ENCODE results near the gene JMJD1C. TPM values are rescaled to one million over a fixed set of nuclear protein-coding genes. Genes with fewer than 3 reads are reported as not detected.

The JMJD1C gene
- total RNA-seq, 4 donors from 2014 or later, result 76.2 to 150 (median 101) TPM

DNA sequence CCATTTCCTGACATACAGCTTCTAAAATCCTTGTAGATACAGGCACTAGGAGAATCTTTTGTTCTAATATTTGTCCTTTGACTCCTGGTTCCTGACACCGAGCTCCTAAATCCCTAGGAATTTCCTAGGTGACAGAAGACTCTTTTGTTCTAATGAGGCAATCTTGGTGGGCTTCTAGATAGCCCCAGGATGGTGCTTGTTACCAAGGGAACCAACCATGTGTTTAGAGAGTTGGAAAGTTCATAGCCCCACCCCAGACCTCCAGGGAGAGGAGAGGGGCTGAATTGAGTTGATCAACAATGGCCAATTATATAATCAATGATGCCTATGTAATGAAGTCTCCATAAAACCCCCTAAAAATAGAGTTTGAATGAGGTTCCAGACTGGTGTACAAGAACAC, 145.1 kb downstream of the JMJD1C start:
- ATAC-seq, result no peak
- Histone ChIP-seq H3K9me3 (no peaks in the 10 kb centered on the region), H3K27me3 (no peaks in the 10 kb centered on the region), H3K36me3 (no peaks in the 10 kb centered on the region), H3K4me1 (no peaks in the 10 kb centered on the region), H3K27ac (no peak overlapping the region), H3K4me3 (no peak overlapping the region)
- TF ChIP-seq POLR2AphosphoS5 (IDR thresholded peaks at IDR 0.05), result no peak
- TF ChIP-seq, protein P1, sequence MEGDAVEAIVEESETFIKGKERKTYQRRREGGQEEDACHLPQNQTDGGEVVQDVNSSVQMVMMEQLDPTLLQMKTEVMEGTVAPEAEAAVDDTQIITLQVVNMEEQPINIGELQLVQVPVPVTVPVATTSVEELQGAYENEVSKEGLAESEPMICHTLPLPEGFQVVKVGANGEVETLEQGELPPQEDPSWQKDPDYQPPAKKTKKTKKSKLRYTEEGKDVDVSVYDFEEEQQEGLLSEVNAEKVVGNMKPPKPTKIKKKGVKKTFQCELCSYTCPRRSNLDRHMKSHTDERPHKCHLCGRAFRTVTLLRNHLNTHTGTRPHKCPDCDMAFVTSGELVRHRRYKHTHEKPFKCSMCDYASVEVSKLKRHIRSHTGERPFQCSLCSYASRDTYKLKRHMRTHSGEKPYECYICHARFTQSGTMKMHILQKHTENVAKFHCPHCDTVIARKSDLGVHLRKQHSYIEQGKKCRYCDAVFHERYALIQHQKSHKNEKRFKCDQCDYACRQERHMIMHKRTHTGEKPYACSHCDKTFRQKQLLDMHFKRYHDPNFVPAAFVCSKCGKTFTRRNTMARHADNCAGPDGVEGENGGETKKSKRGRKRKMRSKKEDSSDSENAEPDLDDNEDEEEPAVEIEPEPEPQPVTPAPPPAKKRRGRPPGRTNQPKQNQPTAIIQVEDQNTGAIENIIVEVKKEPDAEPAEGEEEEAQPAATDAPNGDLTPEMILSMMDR (IDR thresholded peaks at IDR 0.05), result no peak
- TF ChIP-seq POLR2A (IDR thresholded peaks at IDR 0.05), result no peak
- no peak for TF ChIP-seq EP300 (IDR thresholded peaks at IDR 0.05)
- 88% methylated on average over 1 of the region's 1 CpG; no CpG with 5 or more reads in 1 of the 2 donors for WGBS, 2 donors (ENCODE audit: low coverage in 1 of 2)

DNA sequence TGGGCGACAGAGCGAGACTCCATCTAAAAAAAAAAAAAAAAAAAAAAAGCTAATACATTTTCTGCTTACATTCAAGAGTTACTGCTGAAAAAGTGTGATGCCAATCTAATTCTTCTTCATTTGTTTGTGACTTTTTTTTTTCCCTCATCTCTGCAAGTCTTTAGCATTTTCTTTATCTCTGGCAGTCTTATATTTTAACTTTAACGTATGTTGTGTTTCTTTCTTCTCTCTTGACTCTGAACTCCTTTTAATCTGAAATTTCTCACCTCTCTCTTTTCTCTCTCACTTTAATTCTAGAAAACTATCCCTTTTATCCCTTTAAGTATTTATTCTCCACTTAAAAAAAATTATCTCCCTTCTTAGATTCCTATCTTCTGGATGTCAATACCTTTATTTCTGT, 146.5 kb downstream of the JMJD1C start:
- Histone ChIP-seq H3K27me3 (no peaks in the 10 kb centered on the region), H3K9me3 (no peaks in the 10 kb centered on the region), H3K27ac (no peak overlapping the region), H3K36me3 (no peaks in the 10 kb centered on the region), H3K4me3 (no peak overlapping the region), H3K4me1 (no peaks in the 10 kb centered on the region)
- ATAC-seq, result no peak
- WGBS, 2 donors (ENCODE audit: low coverage in 1 of 2), result 95 to 100% methylated on average over 1 of the region's 3 CpGs
- TF ChIP-seq EP300 (IDR thresholded peaks at IDR 0.05) (no peak), POLR2A (IDR thresholded peaks at IDR 0.05) (no peak), POLR2AphosphoS5 (IDR thresholded peaks at IDR 0.05) (no peak)
- TF ChIP-seq, protein P1 (IDR thresholded peaks at IDR 0.05), result no peak

DNA sequence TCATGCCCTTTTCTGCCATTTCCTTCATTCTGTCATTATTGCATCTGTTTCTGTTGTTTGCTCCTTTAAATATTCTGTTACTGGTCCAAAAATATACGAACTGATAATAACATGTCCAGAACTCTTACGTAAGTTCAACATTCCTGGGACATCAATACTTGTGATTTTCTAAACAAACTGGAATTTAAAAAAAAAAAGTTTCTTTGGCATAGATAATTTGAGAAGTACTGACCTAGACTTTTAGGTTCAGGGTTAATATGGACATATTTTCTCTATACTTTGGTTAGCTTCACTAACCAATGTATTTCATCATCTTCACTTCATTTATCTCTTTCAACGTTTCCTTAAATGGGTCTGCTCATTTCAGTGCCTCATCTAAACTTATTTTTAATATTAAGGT, 147.3 kb downstream of the JMJD1C start:
- no peaks in the 10 kb centered on the region for H3K27me3 ChIP-seq
- H3K9me3 ChIP-seq, result no peaks in the 10 kb centered on the region
- H3K4me3 ChIP-seq, result no peak overlapping the region
- WGBS, 2 donors (ENCODE audit: low coverage in 1 of 2), result 60 to 80% methylated on average over 3 of the region's 3 CpGs
- no peak overlapping the region for H3K27ac ChIP-seq
- no peaks in the 10 kb centered on the region for H3K36me3 ChIP-seq
- no peak for ATAC-seq
- H3K4me1 ChIP-seq, result no peaks in the 10 kb centered on the region
- TF ChIP-seq POLR2A (IDR thresholded peaks at IDR 0.05), result no peak
- no peak for TF ChIP-seq EP300 (IDR thresholded peaks at IDR 0.05)

DNA sequence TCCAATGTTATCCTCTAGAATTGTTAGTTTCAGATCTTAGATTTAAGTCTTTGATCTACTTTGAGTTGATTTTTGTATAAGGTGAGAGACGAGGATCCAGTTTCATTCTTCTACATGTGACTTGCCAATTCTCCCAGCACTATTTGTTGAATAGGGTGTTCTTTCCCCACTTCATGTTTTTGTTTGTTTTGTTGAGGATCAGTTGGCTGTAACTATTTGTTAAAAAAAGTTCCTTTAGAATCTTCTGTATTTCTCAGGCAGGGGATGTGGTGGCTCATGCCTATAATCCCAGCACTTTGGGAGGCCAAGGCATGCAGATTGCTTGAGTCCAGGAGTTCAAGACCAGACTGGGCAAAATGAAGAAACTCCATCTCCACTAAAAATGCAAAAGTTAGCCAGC, 151.8 kb downstream of the JMJD1C start:
- no peaks in the 10 kb centered on the region for H3K36me3 ChIP-seq
- H3K4me1 ChIP-seq, result no peaks in the 10 kb centered on the region
- H3K27me3 ChIP-seq, result no peaks in the 10 kb centered on the region
- H3K9me3 ChIP-seq, result no peaks in the 10 kb centered on the region
- WGBS, 2 donors (ENCODE audit: low coverage in 1 of 2), result 100% methylated on average over 1 of the region's 1 CpG
- TF ChIP-seq, protein P1 (IDR thresholded peaks at IDR 0.05), result no peak
- TF ChIP-seq POLR2AphosphoS5 (IDR thresholded peaks at IDR 0.05) (no peak), EP300 (IDR thresholded peaks at IDR 0.05) (no peak), POLR2A (IDR thresholded peaks at IDR 0.05) (no peak)
- H3K27ac ChIP-seq, result no peak overlapping the region
- ATAC-seq, result no peak
- no peak overlapping the region for H3K4me3 ChIP-seq

DNA sequence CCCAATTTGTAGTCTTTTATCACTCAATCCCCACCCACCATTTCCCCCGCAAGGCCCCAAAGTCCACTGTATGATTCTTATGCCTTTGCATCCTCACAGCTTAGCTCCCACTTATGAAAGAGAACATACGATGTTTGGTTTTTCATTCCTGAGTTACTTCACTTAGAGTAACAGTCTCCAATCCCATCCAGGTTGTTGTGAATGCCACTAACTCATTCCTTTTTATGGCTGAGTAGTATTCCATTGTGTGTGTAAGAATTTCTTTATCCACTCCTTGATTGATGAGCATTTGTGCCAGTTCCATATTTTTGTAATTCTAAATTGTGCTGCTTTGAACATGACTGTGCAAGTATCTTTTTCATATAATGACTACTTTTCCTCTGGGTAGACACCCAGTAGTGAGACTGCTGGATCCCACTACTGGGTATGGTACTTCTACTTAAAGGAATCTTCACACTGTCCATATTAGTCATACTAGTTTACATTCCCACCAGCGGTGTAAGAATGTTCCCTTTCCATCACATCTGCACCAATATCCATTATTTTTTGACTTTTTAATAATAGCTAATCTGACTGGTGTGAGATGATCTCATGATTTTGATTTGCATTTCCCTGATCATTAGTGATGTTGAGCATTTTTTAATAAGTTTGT, 152.6 kb downstream of the JMJD1C start:
- ATAC-seq, result no peak
- Histone ChIP-seq H3K4me1 (peaks cover 0 to under 1% (median 0%) of the 10 kb centered on the region in 3 donors), H3K27me3 (no peaks in the 10 kb centered on the region), H3K4me3 (no peak overlapping the region), H3K27ac (no peak overlapping the region), H3K36me3 (no peaks in the 10 kb centered on the region), H3K9me3 (no peaks in the 10 kb centered on the region)
- WGBS, 2 donors (ENCODE audit: low coverage in 1 of 2), result 91 to 100% methylated on average over 2 to 3 of the region's 3 CpGs
- TF ChIP-seq EP300 (IDR thresholded peaks at IDR 0.05), result no peak
- TF ChIP-seq, protein P1 (IDR thresholded peaks at IDR 0.05), result no peak
- TF ChIP-seq POLR2A (IDR thresholded peaks at IDR 0.05), result no peak
- no peak for TF ChIP-seq POLR2AphosphoS5 (IDR thresholded peaks at IDR 0.05)
